HG02852 (cell line): ENCODE data around the gene FBXO45.
A peak's percentile ranks its signal among the peaks of the same experiment; 100 is the strongest.
"Not testable (repeated sequence)": the region's sequence is repeated elsewhere in the genome, so short reads cannot be mapped to it uniquely, and the experiment has no call there.

Experiments
- ATAC-seq: cut with Tn5 transposase; IDR thresholded peaks from one replicate; pipeline ENCODE4 v1.9.1; 2021; ENCODE audit warnings: mild to moderate bottlenecking, moderate library complexity; ENCODE audit not compliant: unreplicated experiment

The FBXO45 gene, protein sequence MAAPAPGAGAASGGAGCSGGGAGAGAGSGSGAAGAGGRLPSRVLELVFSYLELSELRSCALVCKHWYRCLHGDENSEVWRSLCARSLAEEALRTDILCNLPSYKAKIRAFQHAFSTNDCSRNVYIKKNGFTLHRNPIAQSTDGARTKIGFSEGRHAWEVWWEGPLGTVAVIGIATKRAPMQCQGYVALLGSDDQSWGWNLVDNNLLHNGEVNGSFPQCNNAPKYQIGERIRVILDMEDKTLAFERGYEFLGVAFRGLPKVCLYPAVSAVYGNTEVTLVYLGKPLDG

DNA sequence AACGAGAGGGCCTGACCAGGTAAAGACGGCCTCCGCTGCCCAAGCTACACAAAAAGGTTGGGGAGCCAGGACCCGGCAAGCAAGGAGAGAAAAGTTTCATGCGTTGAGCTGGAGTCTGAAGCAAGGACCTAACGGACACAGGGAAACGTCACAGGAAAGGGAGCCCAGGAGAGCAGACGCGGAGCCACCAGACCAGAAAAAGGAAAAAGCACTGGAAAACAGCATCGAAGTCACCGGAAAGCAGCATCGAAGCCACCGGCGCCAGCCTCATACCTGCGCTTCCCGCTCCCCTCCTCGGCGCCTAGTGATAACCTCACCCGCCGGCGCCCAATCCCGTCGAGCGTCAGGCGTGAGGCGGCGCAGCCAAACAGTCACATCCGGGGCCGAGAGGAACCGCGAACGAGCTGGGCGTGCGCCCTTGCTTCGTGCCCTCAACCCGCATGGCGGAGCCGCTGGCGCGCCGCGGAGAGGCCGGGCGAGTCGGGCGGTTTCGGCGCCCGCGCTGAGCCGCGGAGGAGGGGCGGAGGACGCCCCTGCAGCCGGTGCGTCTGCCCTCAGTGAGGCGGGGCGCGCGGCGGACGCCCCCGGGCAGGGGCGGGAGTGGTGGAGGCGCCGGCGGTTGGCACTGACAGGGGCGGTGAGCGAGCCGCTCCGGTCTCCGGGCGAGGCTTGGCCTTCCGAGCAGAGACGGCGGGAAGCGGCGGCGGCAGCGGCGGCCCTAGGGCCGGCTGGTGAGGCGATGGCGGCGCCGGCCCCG lies at the start of gene FBXO45, which contains the start of gene WDR53:
TSS of gene FBXO45 (plus strand) at position 415 of the 757 bp plus-strand sequence. CDS start at position 740, 325 bp downstream.
TSS of gene WDR53 (minus strand) at position 309 of the 757 bp plus-strand sequence. CDS start 7,079 bp downstream, outside the sequence.
- peak; percentile 90 for ATAC-seq

DNA sequence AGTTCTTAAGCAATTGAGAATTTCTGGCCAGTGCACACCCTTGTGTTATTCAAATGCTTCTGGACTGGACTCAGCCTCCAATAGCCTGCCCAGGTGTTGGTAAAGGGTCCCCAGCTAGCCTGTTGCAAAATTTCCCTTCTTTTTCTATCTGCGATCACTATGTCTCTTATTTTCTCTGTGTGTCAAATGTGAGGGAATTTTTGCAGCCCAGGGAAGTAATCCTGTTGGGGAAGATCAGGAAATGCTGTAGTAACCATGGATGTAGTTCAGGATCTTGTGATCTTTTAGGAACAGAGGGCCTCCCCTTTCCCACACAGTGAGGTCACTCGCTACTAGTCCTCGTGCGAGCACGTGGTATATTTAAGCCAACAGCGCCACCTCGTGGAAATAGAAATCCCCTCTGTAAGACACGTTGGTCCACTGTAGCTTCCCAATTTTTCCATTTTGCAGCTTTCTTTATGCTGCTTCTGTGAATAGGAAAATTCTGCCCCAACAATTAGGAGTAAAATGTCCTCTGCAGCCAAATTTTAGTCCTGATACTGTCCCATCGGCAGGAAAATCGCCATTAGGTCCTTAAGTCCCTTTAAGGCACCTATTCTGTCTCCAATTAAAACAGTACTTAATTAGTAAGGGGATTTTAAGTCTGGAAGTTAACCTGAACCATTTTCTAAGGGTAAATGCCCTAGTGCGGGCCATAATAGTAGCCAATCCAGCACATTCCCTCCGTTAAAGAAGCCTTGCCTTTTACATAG lies 49.3 kb upstream of the FBXO45 start:
- ATAC-seq, result no peak

DNA sequence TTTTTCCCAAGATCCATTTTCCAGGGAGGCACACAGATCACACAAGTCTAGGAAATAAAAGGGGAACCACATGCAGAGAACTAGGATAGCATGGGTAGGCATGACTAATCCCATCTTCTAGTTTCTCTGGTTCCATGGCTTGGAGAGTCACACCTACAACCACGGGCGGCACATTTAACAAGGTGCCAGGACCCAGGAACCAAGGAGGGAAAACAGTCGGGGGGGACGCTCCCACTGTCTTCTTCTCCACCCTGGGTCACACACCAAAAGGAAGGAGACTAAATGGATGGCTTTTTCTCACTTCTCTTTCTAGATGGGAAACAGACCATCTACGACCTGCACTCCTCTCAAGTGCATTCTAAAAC lies 48.8 kb upstream of the FBXO45 start:
- ATAC-seq, result no peak

DNA sequence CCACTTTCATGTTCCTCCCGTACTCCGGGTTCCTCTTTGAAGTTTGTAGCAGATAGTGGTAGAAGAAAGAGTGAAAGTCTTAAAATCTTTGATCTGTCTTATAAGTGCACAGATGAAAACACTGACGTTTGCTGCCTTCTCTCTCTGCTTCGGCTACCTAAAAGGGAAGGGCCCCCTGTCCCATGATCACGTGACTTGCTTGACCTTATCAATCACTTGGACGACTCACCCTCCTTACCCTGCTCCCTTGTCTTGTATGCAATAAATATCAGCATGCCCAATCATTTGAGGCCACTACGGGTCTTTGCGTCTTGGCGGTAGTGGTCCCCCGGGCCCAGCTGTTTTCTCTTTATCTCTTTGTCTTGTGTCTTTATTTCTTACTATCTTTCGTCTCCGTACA lies 47.2 kb upstream of the FBXO45 start:
- not testable (repeated sequence) for ATAC-seq

DNA sequence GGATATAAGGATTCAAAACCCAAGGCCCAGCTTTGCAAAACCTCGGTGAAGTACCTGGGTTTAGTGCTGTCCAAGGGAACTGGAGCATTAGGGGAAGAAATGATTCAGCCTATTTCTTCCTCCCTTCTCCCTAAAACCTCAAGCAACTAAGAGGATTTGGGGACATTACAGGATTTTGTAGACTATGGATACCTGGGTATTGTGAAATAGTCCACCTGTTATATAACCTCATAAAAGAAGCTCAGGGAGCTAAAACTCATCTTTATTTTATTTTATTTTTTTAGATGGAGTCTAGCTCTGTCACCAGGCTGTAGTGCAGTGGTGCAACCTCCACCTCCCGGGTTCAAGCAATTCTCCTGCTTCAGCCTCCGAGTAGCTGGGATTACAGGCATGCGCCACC lies 44.6 kb upstream of the FBXO45 start:
- ATAC-seq, result no peak

DNA sequence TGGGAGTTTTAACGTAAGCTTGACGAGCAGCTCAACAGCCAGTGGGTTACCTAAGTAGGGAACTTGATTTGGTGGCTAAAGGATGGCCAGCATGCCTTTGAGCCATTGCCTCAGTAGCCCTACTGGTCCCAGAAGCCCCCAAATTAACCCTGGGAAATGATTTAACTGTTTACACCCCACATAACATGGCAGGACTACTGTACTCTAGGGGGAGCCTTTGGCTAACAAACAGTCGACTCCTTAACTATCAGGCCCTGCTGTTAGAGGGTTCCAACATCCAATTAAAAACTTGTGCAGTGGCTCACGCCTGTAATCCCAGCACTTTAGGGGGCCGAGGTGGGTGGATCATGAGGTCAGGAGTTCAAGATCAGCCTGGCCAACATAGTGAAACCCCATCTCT lies 43.9 kb upstream of the FBXO45 start:
- ATAC-seq, result no peak

DNA sequence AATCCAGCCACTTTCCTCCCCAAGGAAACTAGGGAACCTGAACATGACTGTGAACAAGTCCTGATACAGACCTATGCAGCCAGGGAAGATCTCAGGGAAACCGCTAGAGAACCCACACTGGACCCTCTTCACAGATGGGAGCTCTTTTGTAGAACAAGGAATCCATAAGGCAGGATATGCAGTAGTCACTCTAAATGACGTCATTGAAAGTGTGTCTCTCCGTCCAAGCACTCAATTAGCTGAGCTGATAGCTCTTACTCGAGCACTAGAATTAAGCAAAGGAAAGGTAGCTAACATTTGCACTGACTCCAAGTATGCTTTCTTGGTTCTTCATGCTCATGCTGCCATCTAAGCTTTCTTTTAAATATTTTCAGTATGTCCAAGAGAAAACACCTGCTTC lies 43.3 kb upstream of the FBXO45 start:
- no peak for ATAC-seq

DNA sequence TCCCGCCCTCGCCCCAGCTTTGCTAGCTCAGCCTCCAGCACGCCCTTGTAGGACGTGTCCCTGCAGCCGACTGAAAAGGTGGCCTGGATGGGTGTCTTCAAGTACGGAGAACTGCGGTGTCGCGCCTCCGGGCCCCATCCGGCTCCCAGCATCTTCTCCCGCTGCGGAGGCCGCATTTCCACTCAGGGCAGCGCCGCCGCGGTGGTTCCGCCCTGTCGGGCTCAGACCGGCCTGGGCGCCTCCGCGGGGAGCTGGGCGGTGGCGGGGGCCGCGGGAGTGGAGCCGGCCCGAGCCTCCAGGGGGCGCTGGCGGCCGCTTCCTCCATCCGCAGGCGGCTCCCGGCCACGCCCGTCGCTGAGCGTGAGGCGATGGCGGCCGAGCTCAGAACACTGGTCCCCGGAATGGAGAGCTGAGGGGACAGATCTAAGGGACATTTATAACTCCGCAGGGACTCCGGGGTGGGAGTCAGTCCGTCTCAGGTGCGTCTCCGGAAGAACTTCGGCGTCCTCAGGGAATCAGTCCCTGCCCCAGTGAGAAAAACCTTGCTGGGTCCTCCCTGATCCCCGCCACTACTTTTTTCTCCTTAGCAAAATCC lies 39.7 kb upstream of the FBXO45 start:
- peak; percentile 67 for ATAC-seq

DNA sequence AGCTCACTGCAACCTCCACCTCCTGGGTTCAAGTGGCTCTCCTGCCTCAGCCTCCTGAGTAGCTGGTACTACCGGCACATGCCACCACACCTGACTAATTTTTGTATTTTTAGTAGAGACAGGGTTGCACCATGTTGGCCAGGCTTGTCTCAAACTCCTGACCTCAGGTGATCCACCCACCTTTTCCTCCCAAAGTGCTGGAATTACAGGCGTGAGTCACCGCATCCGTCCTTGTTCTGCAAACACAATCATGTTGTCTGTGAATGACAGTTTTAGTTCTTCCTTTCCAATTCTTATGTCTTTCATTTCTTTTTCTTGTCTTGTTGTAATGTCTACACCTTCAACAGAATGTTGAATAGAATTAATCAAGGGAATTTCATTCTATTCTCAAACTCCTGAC lies 37.0 kb upstream of the FBXO45 start:
- ATAC-seq, result no peak

DNA sequence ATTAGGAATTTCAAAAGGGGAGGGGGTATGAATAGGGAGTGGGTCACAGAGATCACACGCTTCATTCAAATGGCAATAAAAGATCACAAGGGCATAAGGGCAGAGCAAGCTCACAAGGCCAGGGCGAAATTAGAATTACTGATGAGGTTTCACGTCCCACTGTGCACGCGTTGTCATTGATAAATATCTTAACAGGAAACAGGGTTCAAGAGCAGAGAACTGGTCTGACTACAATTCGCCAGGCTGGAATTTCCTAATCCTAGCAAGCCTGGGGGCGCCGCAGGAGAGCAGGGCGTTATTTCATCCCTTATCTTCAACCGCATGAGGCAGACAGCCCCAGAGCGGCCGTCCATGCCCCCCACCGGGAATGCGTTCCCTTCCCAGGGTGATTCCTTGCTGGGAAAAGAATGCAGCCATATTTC lies 35.2 kb upstream of the FBXO45 start:
- no peak for ATAC-seq

DNA sequence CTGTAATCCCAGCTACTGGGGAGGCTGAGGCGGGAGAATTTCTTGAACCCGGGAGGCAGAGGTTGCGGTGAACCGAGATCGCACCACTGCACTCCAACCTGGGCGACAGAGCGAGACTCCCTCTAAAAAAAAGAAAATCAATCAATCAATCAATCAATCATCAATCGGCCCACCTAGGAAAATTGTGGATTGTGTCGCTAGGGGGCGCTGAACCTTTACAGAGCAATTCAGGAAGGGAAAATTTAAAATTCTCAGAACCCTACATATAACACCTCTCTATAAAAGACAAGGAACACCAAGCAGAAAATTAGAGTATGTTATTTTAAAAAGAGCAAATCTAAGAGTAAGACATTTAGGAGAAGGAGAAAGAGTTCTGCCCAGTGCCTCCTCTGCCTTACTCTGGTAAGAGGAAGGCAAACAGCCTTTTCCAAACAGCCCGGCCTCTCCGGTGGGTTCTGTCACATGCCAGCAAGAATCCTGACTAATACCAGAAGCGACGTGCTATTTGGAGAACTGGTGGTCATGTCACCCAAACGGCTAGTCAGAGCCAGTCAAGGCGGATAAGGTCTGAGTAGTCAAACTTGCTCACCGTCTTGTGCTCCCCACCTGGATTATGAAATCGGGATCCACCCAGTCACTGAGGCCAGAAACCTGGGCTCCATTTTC lies 31.0 kb upstream of the FBXO45 start:
- no peak for ATAC-seq

DNA sequence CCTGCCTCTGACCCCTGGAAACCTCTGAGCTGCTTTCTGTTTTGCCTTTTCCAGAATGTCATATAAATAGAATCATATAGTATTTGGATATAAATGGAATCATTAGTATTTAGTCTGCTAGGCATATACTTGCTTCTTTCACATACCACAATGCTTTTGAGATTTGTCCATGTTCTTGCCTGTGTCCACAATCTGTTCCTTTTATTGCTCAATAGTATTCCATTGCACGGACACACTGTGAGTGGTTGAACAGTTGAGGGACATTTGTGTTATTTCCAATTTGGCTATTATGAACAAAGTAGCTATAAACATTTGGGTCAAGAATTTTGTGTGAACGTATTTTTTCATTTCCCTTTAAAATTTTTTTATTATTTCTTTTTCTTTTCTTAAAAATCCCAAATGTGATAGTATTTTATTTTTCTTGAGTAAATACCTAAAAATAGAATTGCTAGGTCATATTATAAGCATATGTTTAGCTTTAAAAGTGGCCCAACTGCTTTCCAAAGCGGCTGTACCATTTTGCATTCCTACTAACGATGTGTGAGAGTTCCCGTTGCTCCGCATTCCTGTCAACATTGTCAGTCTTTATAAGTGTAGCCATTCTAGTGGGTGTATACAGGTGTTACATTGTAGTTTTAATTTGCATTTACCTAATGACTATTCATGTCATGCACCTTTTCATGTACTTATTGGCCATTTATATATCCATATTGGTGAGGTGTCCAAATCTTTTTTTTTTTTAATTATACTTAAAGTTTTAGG lies 26.6 kb upstream of the FBXO45 start:
- ATAC-seq, result no peak

DNA sequence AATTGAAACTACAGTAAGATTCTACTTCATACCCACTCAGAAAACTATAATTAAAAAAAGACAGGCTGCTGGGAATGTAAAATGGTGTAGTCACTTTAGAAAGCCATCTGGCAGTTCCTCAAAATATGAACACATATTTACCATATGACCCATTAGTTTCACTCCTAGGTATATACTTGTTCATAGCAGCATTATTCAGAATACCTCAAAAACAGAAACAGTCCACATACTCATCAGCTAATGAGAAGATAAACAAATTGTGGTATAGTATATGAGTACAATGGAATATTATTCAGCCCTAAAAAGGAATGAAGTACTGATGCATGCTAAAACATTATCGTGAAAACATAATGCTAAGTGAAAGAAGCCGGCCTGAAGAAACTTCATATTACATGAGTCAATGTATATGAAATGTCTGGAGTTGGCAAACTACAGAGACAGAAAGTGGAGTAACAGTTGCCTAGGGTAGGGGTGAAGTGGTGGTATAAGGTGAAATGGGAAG lies 23.9 kb upstream of the FBXO45 start:
- no peak for ATAC-seq

DNA sequence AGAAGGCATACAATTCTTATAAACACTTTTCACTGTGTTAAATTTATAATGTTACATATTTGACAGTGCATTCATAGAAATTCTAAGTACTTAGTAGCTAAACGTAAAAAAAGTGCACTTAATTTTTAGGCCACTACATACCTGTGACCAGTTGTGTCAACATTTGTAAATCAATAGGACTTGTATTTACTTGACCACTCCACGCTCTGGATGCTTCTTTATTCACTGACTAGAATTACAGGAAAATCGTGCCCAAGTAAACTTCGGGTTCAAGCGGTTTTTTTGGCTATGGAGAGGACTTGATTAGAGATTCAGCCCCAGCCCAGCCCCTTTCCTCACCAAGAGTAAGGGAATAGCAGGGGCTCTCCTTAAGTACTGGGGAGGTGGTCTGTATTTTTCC lies 21.9 kb upstream of the FBXO45 start:
- no peak for ATAC-seq

DNA sequence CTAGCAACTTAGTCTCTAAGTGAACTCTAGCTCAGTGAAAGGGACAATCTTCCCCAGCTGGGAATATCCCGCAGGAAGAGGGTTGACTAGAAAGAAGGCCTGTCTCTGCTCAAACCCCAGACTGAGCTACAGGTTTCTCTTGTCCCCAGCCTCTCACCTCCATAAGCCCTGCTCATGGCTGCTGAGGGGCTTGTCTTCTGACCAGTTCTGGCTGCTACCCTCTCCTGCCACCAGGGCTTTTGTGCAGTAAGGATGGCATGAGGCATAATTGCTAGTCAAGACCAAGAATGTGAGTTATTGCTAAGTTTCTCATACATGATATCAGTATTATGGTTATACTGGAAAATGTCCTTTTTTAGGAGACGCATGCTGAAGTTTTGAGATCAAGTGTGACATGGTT lies 21.4 kb upstream of the FBXO45 start:
- ATAC-seq, result no peak

DNA sequence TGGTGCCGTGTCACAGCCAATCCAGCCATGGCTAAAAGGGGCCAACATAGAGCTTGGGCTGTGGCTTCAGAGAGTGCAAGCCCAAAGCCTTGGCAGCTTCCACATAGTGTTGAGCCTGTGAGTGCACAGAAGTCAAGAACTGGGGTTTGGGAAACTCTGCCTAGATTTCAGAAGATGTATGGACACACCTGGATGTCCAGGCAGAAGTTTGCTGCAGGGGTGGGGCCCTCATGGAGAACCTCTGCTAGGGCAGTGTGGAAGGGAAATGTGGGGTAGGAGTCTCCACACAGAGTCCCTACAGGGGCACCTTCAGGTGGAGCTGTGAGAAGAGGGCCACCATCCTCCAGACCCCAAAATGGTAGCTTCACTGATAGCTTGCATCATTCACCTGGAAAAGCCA lies 19.1 kb upstream of the FBXO45 start:
- not testable (repeated sequence) for ATAC-seq

DNA sequence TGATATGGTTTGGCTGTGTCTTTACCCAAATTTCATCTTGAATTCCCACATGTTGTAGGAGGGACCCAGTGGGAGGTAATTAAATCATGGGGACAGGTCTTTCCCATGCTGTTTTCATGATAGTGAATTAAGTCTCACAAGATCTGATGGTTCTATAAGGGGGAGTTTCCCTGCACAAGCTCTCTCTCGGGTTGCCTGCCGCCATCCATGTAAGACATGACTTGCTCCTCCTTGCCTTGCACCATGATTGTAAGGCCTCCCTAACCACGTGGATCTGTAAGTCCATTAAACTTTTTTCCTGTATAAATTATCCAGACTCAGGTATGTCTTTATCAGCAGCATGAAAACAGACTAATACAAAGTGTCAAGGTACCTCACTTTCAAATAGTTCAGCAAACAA lies 18.3 kb upstream of the FBXO45 start:
- ATAC-seq, result not testable (repeated sequence)

DNA sequence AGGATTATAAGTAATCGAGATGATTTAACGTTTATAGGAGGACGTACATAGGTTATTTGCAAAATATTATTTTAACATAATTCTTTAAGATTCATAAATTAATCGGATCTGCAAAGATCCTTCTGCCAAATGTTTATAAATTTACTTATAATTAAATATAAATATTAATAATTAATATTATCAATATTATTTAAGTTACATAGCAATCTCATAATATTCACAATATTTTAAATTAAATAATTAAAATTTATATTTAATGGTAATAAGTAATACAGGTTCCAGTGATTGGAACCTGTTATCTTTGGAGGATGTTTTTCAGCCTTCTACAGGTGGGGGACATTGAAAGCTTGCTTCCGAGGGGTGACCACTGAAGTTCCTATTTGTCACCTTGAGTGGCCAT lies 16.2 kb upstream of the FBXO45 start:
- no peak for ATAC-seq

DNA sequence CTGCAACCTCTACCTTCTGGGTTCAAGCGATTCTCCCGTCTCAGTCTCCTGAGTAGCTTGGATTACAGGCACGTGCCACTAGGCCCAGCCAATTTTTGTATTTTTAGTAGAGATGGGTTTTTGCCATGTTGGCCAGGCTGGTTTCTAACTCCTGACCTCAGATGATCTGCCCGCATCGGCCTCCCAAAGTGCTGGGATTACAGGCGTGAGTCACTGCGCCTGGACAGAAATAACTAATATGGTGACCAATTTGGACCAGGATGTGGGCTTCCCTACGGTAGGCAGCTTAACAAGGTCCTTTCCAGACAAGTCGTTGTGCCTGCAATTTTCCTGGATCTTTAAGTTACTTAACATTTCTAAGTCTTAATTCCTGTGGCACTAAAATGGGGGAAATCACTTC lies 14.9 kb upstream of the FBXO45 start:
- ATAC-seq, result no peak

DNA sequence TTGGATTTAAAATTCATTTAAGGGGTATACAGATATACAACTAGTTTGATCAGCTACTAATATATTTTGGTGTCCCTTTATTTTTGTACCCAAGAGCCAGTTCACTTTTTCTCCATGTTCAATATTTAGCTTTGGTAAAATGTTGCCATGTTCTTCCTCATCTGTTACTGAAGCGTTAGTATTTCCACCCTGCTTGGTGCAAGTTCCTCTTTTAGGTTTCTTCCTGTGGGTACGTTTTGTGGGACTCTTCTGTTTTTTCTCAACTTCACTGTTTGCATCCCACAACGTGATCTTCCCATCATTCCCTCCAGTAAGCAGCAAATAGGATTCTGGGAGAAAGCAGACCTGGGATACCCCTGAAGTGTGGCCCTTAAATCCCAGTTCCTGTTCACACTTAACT lies 14.3 kb upstream of the FBXO45 start:
- no peak for ATAC-seq
